GM10248 (cell line): ENCODE data around the gene GPR31.
A peak's percentile ranks its signal among the peaks of the same experiment; 100 is the strongest.

Source experiments
- CTCF ChIA-PET: fragments of 300-600 bp; sonication (Branson Sonifier 250); formaldehyde crosslinking; extraction: SDS; loops from one replicate; lab custom pipeline; 2021; ENCODE audit warnings: antibody characterized with exemption; lab: Yijun Ruan, JAX
- POLR2A ChIA-PET: fragments of 350-650 bp; sonication (Branson Sonifier 250); formaldehyde crosslinking; extraction: SDS; loops from one replicate; lab custom pipeline; 2020; ENCODE audit warnings: antibody characterized with exemption; lab: Yijun Ruan, JAX
- DNase-seq: peaks from one replicate; pipeline ENCODE4 v3.0.0; 2012; ENCODE audit errors: extremely low spot score
- TF ChIP-seq, protein P1 (sequence below): IDR thresholded peaks from 2 replicates; pipeline ENCODE4 v1.5.1; 2012; ENCODE audit warnings: mild to moderate bottlenecking, low read depth; ENCODE audit errors: extremely low read depth, missing control alignments, control extremely low read depth

Gene GPR31

DNA sequence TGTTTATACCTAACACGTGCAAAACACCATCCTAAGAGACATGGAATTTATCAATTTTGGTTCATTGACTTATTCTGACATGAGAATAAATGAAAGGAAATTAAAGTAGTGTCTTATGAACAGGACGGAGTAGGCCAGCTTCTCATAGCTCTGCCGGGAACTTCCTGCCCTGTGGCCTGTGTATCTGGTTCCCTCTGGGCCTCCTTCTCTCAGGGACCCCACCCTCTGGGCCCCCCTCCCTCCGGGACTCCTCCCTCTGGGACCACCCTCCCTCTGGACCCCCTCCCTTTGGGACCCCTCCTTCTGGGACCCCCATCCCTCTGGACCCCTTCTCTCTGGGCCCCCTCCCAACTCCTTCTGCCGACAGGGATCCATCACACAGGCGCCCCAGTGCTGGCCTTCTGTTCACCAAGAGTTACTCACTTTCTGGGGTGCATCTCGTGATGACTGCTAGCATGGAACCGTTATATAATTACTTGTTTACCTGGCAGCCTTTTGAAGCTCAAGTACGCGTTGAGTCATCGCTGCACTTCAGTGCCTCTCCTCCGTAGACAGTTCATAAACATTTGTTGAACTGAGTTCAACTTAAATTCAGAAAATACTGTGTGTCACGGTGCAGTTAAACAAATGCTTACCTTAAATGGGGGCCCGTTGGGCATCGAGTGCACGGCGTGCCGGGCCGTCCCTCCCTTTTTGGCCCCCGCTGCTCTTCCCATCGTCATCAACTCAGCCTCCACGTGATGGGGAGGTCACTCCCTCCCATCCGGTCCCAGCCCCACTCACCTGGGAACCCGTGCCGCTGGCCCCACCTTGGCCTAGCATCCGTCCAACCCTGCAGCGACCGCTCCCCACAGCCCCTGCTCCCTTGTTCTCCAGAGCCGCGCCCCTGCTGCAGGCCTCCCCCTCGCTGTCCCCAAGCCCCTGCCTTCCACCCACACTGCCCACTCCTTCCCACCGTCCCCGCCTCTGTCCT lies 26.8 kb downstream of the GPR31 start:
- ChIA-PET POLR2A (no interaction called here), CTCF (interaction anchor here (1.5 to 3.4 kb wide), 4 partner anchors 10 to 141 kb away, joined by 3 to 25 read pairs (median 10); no protein-coding TSS in a partner anchor)
- TF ChIP-seq, protein P1, sequence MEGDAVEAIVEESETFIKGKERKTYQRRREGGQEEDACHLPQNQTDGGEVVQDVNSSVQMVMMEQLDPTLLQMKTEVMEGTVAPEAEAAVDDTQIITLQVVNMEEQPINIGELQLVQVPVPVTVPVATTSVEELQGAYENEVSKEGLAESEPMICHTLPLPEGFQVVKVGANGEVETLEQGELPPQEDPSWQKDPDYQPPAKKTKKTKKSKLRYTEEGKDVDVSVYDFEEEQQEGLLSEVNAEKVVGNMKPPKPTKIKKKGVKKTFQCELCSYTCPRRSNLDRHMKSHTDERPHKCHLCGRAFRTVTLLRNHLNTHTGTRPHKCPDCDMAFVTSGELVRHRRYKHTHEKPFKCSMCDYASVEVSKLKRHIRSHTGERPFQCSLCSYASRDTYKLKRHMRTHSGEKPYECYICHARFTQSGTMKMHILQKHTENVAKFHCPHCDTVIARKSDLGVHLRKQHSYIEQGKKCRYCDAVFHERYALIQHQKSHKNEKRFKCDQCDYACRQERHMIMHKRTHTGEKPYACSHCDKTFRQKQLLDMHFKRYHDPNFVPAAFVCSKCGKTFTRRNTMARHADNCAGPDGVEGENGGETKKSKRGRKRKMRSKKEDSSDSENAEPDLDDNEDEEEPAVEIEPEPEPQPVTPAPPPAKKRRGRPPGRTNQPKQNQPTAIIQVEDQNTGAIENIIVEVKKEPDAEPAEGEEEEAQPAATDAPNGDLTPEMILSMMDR, result no peak
- peak; percentile 69 for DNase-seq

DNA sequence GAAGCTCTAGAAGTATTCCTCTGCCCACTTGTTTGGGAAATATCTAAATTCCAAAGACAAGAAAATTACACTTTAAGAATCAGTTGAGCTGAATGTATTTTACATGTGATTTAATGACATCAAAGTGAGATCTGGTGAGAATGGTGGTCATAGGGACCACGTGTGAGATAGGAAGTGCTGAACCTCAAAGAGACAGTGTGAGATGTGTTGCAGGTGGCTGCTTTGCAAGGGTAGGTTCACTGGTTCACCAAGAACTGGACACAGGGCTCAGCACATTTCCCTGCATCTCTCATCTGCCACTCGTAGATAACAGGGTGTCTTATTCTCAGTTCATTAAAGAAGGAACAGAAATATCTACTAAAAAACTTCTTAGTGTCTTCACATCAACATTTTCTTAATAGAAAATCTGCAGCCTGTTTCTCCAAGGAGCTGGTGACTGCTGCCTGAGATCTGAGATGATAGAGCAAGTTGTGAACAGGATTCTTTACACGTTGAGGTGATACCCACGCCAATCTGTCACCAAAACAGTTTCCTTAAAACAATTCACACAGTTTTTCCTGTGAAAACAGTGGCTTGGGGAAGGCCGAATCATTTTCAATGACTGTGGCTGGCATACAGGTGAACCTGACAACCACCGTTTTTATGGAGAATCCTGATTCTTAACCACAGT lies 27.6 kb downstream of the GPR31 start:
- DNase-seq, result peak; percentile 65
- POLR2A ChIA-PET, result no interaction called here
- CTCF ChIA-PET, result interaction anchor here (0.9 to 13.1 kb wide), 5 partner anchors 9 to 343 kb away, joined by 3 to 135 read pairs (median 3); no protein-coding TSS in a partner anchor
- TF ChIP-seq, protein P1, result no peak

GRCh38 chr6:167129562-167129961 lies 28.2 kb downstream of the GPR31 start:
- CTCF ChIA-PET, result interaction anchor here (0.9 to 13.1 kb wide), 8 partner anchors 9 to 342 kb away, joined by 3 to 135 read pairs (median 3); no protein-coding TSS in a partner anchor
- POLR2A ChIA-PET, result no interaction called here
- TF ChIP-seq, protein P1, result no peak
- DNase-seq, result no peak

DNA sequence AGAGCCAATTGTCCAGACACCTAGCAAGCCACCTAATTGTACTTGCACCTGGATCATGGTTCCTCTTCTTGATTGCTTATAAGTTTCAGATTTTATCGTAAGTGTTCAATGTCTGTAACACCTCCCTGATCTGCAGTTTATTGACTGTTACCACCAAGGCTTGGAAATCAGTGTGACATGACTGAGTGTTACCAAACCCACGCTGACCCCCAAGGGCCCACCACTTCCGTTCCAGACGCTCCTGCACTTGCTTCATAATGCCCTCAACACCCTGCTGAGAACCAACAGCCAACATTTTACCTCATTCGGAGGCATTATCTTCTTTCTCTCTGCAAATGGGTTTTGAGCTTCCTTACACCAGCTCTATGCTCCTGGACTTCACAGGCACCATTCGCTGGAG lies 28.6 kb downstream of the GPR31 start:
- TF ChIP-seq, protein P1, result no peak
- ChIA-PET POLR2A (no interaction called here), CTCF (interaction anchor here (0.9 to 13.1 kb wide), 10 partner anchors 9 to 354 kb away, joined by 3 to 135 read pairs (median 3); no protein-coding TSS in a partner anchor)
- DNase-seq, result no peak

- no peak for DNase-seq
- TF ChIP-seq, protein P1, result no peak
- CTCF ChIA-PET, result interaction anchor here (0.6 to 13.1 kb wide), 8 partner anchors 12 to 353 kb away, joined by 3 to 135 read pairs (median 3); partner anchors contain the start of gene CEP43
- POLR2A ChIA-PET, result no interaction called here
Observed at GRCh38 chr6:167127785-167128531, 29.8 kb downstream of the GPR31 start.

- TF ChIP-seq, protein P1, result no peak
- ChIA-PET POLR2A (no interaction called here), CTCF (interaction anchor here (1.4 to 13.1 kb wide), 2 partner anchors 14 to 26 kb away, joined by 3 to 135 read pairs; no protein-coding TSS in a partner anchor)
- DNase-seq, result no peak
Observed at GRCh38 chr6:167125855-167126349, 31.9 kb downstream of the GPR31 start.
